ENCODE measurements around the gene ZNF791. TPM values are rescaled to one million over a fixed set of nuclear protein-coding genes. Genes with fewer than 3 reads are reported as not detected.
A peak's percentile ranks its signal among the peaks of the same experiment; 100 is the strongest.

ZNF791 gene
- total and polyA plus RNA-seq, 2 of the 13 experiments (the other 11 are each of a cell fraction or from before 2014, with no cell fraction given), result 12.8 to 17.4 TPM

- no peaks in the 10 kb centered on the region for H3K9me3 ChIP-seq (ENCODE audit: low read length)
- WGBS (ENCODE audit: low lambda C conversion rate), result 2% methylated on average over 24 of the region's 68 CpGs
- no peaks in the 10 kb centered on the region; a peak in 1 of 5 replicates for H3K27me3 ChIP-seq (ENCODE audit: control insufficient read depth in 1 of 2, insufficient read depth in 2 of 2, low read length in 2 of 2)
- ATAC-seq (peak; percentile 85), DNase-seq (ENCODE audit: low spot score) (peak; percentile 95), FAIRE-seq (peak; percentile 94)
- no peak within 1 kb of the TSS for H2AFZ ChIP-seq (ENCODE audit: low read length)
- ChIA-PET CTCF (ENCODE audit: low intra/inter-chr PET ratio, low total read pairs) (no interaction called here), POLR2A (interaction anchor here (0.7 to 2.1 kb wide), 10 partner anchors 9 to 210 kb away, joined by 3 to 13 read pairs (median 4); partner anchors contain the start of genes FBXW9, GCDH, MAN2B1 and ZNF490)
- peak within 1 kb of the TSS; percentile 64 to 85 (median 75) for H3K4me3 ChIP-seq (replicated peaks in 1 of 3; ENCODE audit: insufficient read depth in 1 of 3, low read depth in 2 of 3, low read length in 3 of 3)
- peaks cover 16% of the 10 kb centered on the region for H3K4me1 ChIP-seq (ENCODE audit: insufficient read depth, low read length)
- H3K9ac ChIP-seq (ENCODE audit: insufficient read depth, low read depth, low read length), result peak within 1 kb of the TSS; percentile 98
- peaks cover 5% of the 10 kb centered on the region for H3K79me2 ChIP-seq (ENCODE audit: insufficient read depth, low read length)
- intact Hi-C loops (cut with micrococcal nuclease; ENCODE audit: unreplicated experiment) (no loop called here), in situ Hi-C loops (cut with HindIII; ENCODE audit: extremely low pct_ligation_motif_present, low pct_unique_long_range_greater_than_20kb) (no loop called here)
- H4K20me1 ChIP-seq (ENCODE audit: insufficient read depth, low read length), result no peaks in the 10 kb centered on the region
- peak within 1 kb of the TSS; percentile 76 for H3K4me2 ChIP-seq (ENCODE audit: low read depth, low read length)
- TSS peak; percentile 81 for BruUV-seq (replicated peaks)
- peaks cover 16 to 29% of the 10 kb centered on the region in 2 experiments for H3K36me3 ChIP-seq (replicated peaks in 1 of 2; ENCODE audit: control insufficient read depth in 1 of 2, insufficient read depth in 2 of 2, low read length in 2 of 2)
- peak within 1 kb of the TSS; percentile 99 for H3K27ac ChIP-seq (ENCODE audit: extremely low read length, insufficient read depth, low read length)
- TF ChIP-seq ZSCAN29 (CRISPR knock-in tag; conservative IDR thresholded peaks at IDR 0.05) (peak; percentile 49; the same call in 1 of the 2 replicates), PATZ1 (CRISPR knock-in tag; IDR thresholded peaks at IDR 0.05) (no peak; the same call in 1 of the 2 replicates), MYNN (CRISPR knock-in tag; IDR thresholded peaks at IDR 0.05; ENCODE audit: low read depth) (peak; percentile 77; the same call in 1 of the 2 replicates), SRY (CRISPR knock-in tag; IDR thresholded peaks at IDR 0.05) (peak; percentile 86; the same call in 1 of the 2 replicates), CTCF (CRISPR knock-in tag; IDR thresholded peaks at IDR 0.05) (peak; percentile 23), TFDP1 (CRISPR knock-in tag; IDR thresholded peaks at IDR 0.05; ENCODE audit: borderline replicate concordance) (peak; percentile 67; the same call in 1 of the 2 replicates), ZNF30 (CRISPR knock-in tag; IDR thresholded peaks at IDR 0.05) (0 out of 2 replicates have a peak, but pooled peaks have one; percentile 40)
- TF ChIP-seq, protein P1, sequence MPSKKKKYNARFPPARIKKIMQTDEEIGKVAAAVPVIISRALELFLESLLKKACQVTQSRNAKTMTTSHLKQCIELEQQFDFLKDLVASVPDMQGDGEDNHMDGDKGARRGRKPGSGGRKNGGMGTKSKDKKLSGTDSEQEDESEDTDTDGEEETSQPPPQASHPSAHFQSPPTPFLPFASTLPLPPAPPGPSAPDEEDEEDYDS (CRISPR knock-in tag; IDR thresholded peaks at IDR 0.05), result peak; percentile 82
- TF ChIP-seq, protein P2, sequence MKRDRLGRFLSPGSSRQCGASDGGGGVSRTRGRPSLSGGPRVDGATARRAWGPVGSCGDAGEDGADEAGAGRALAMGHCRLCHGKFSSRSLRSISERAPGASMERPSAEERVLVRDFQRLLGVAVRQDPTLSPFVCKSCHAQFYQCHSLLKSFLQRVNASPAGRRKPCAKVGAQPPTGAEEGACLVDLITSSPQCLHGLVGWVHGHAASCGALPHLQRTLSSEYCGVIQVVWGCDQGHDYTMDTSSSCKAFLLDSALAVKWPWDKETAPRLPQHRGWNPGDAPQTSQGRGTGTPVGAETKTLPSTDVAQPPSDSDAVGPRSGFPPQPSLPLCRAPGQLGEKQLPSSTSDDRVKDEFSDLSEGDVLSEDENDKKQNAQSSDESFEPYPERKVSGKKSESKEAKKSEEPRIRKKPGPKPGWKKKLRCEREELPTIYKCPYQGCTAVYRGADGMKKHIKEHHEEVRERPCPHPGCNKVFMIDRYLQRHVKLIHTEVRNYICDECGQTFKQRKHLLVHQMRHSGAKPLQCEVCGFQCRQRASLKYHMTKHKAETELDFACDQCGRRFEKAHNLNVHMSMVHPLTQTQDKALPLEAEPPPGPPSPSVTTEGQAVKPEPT (CRISPR knock-in tag; IDR thresholded peaks at IDR 0.05; ENCODE audit: low read depth), result no peak
- TF ChIP-seq, protein P3, sequence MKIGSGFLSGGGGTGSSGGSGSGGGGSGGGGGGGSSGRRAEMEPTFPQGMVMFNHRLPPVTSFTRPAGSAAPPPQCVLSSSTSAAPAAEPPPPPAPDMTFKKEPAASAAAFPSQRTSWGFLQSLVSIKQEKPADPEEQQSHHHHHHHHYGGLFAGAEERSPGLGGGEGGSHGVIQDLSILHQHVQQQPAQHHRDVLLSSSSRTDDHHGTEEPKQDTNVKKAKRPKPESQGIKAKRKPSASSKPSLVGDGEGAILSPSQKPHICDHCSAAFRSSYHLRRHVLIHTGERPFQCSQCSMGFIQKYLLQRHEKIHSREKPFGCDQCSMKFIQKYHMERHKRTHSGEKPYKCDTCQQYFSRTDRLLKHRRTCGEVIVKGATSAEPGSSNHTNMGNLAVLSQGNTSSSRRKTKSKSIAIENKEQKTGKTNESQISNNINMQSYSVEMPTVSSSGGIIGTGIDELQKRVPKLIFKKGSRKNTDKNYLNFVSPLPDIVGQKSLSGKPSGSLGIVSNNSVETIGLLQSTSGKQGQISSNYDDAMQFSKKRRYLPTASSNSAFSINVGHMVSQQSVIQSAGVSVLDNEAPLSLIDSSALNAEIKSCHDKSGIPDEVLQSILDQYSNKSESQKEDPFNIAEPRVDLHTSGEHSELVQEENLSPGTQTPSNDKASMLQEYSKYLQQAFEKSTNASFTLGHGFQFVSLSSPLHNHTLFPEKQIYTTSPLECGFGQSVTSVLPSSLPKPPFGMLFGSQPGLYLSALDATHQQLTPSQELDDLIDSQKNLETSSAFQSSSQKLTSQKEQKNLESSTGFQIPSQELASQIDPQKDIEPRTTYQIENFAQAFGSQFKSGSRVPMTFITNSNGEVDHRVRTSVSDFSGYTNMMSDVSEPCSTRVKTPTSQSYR (CRISPR knock-in tag; IDR thresholded peaks at IDR 0.05; ENCODE audit: borderline replicate concordance), result peak; percentile 26; the same call in 1 of the 2 replicates
Observed at GRCh38 chr19:12681074-12681987, 70.6 kb downstream of the ZNF791 start, which contains the start of gene DHPS. Gene DHPS (minus strand): TSS chr19:12681880. CDS start chr19:12681766, 114 bp downstream.
